Ascending aorta (tissue), 2 donors: Measurements from ENCODE around the gene TNFAIP8L3. TPM values are rescaled to one million over a fixed set of nuclear protein-coding genes. Genes with fewer than 3 reads are reported as not detected.

Experiments
- DNase-seq, 2 donors: peaks; one replicate each; pipeline ENCODE4 v3.0.0-alpha.2; 2019; ENCODE audit warnings: low spot score in 2 of 2
- H3K27ac ChIP-seq, 2 donors: fragments of 200-600 bp; sonication (generic); one replicate each; pipeline ENCODE4 v1.5.1; 2016 to 2017; ENCODE audit warnings: mild to moderate bottlenecking in 1 of 2
- H3K27me3 ChIP-seq: fragments of 200-600 bp; sonication (generic); one replicate; pipeline ENCODE4 v1.5.1; 2017
- H3K36me3 ChIP-seq, 2 donors: fragments of 200-600 bp; sonication (generic); one replicate each; pipeline ENCODE4 v1.5.1; 2016
- H3K4me1 ChIP-seq, 2 donors: fragments of 200-600 bp; sonication (generic); one replicate each; pipeline ENCODE4 v1.5.1; 2016 to 2017; ENCODE audit warnings: mild to moderate bottlenecking in 1 of 2
- H3K4me3 ChIP-seq, 2 donors: fragments of 200-600 bp; sonication (generic); one replicate each; pipeline ENCODE4 v1.5.1; 2016 to 2017; ENCODE audit warnings: mild to moderate bottlenecking in 1 of 2
- H3K9me3 ChIP-seq, 2 donors: fragments of 200-600 bp; sonication (generic); one replicate each; pipeline ENCODE4 v1.5.1; 2016
- CTCF ChIP-seq, 3 experiments: fragments of 200-600 bp in 2 of 3; fragments of 450-650 bp in 1 of 3; sonication (generic) in 2 of 3; IDR thresholded peaks; one replicate each; pipeline ENCODE4 v1.5.1; 2016 to 2019; ENCODE audit warnings: antibody characterized with exemption in 3 of 3, mild to moderate bottlenecking in 1 of 3, moderate library complexity in 1 of 3
- intact Hi-C: fragments of 100-400 bp; cut with DNase I; formaldehyde crosslinking; loops from one replicate; pipeline ENCODE4 v1.15.1; 2023
- total RNA-seq: library from RNA; depleted of rRNA; stranded (reverse); fragments of >200 nt; gene quantifications from one replicate; pipeline ENCODE4 v1.1.0, GENCODE V29; 2016

The TNFAIP8L3 gene
- total RNA-seq, 1 donor from 2014 or later: 2.6 TPM

- H3K36me3 ChIP-seq: peaks cover 13 to 26% of the 10 kb centered on the region in 2 donors
- H3K27me3 ChIP-seq: no peaks in the 10 kb centered on the region
- H3K4me3 ChIP-seq: no peak overlapping the region
- no peak for TF ChIP-seq CTCF (IDR thresholded peaks at IDR 0.05)
- H3K27ac ChIP-seq: no peak overlapping the region
- H3K9me3 ChIP-seq: no peaks in the 10 kb centered on the region
- intact Hi-C loops: no loop called here
- DNase-seq: no peak
- no peaks in the 10 kb centered on the region for H3K4me1 ChIP-seq
Measured at GRCh38 chr15:51007131-51007666, 87.5 kb downstream of the TNFAIP8L3 start.

Other genes starting within 250 kb of the TNFAIP8L3 start
- gene AP4E1, start 186.2 kb downstream of the TNFAIP8L3 start, total RNA-seq: 5.2 TPM
- 95.7 TPM for gene CYP19A1, start 243.7 kb upstream of the TNFAIP8L3 start, total RNA-seq
- gene GLDN, start 246.7 kb upstream of the TNFAIP8L3 start, total RNA-seq: 3.4 TPM